ENCODE data around the gene GPR34.

GPR34 gene

GRCh38 chrX:41739871-41740270 lies 51.1 kb downstream of the GPR34 start:
- no peak for DNase-seq
